22Rv1 (cell line): ENCODE measurements around the gene SLCO2B1.

Experiments
- ZFX ChIP-seq: fragments of 450-650 bp; IDR thresholded peaks from 2 replicates; pipeline ENCODE4 v1.6.1; 2017; ENCODE audit warnings: antibody characterized with exemption, borderline replicate concordance
- TF ChIP-seq, protein P1 (sequence below): fragments of 450-650 bp; IDR thresholded peaks from 2 replicates; pipeline ENCODE4 v1.5.1; 2017; ENCODE audit warnings: mild to moderate bottlenecking

- TF ChIP-seq, protein P1, sequence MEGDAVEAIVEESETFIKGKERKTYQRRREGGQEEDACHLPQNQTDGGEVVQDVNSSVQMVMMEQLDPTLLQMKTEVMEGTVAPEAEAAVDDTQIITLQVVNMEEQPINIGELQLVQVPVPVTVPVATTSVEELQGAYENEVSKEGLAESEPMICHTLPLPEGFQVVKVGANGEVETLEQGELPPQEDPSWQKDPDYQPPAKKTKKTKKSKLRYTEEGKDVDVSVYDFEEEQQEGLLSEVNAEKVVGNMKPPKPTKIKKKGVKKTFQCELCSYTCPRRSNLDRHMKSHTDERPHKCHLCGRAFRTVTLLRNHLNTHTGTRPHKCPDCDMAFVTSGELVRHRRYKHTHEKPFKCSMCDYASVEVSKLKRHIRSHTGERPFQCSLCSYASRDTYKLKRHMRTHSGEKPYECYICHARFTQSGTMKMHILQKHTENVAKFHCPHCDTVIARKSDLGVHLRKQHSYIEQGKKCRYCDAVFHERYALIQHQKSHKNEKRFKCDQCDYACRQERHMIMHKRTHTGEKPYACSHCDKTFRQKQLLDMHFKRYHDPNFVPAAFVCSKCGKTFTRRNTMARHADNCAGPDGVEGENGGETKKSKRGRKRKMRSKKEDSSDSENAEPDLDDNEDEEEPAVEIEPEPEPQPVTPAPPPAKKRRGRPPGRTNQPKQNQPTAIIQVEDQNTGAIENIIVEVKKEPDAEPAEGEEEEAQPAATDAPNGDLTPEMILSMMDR = no peak
- no peak for TF ChIP-seq ZFX
Observed at GRCh38 chr11:75184051-75184450, 33.1 kb downstream of the SLCO2B1 start.
